ENCODE data around the gene CEP57L1. TPM values are rescaled to one million over a fixed set of nuclear protein-coding genes. Genes with fewer than 3 reads are reported as not detected.

The CEP57L1 gene
- total and polyA plus RNA-seq, 2 donors (not counting 1 experiment from before 2014, with no cell fraction given) = 18.6 to 36.0 TPM

GRCh38 chr6:109052018-109052651 lies 43.2 kb upstream of the CEP57L1 start:
- Histone ChIP-seq H3K9me3 (ENCODE audit: control insufficient read depth, insufficient read depth, low read depth, low read length) (no peaks in the 10 kb centered on the region), H3K9ac (ENCODE audit: insufficient read depth, low read length) (no peak overlapping the region), H3K27ac (ENCODE audit: insufficient read depth, low read length) (no peak overlapping the region), H3K4me3 (replicated peaks in 1 of 4; ENCODE audit: control extremely low read depth in 1 of 4, insufficient read depth in 1 of 4, low read depth in 3 of 4, low read length in 4 of 4) (no peak overlapping the region), H3K79me2 (ENCODE audit: control insufficient read depth, insufficient read depth, low read length) (no peaks in the 10 kb centered on the region), H4K20me1 (ENCODE audit: control insufficient read depth, extremely low read depth, insufficient read depth, low read length) (no peaks in the 10 kb centered on the region), H3K4me1 (ENCODE audit: control insufficient read depth, extremely low read depth, insufficient read depth, low read length) (no peaks in the 10 kb centered on the region), H2AFZ (ENCODE audit: low read length) (no peak overlapping the region), H3K4me2 (ENCODE audit: extremely low read depth, insufficient read depth, low read length) (no peak overlapping the region), H3K36me3 (ENCODE audit: control insufficient read depth, insufficient read depth, low read length) (no peaks in the 10 kb centered on the region), H3K27me3 (ENCODE audit: control insufficient read depth, insufficient read depth, low read length) (no peaks in the 10 kb centered on the region)
- TF ChIP-seq CTCF (conservative IDR thresholded peaks at IDR 0.05 in 1 of 2, IDR thresholded peaks at IDR 0.05 in 1 of 2; ENCODE audit: low read depth in 1 of 2, low read length in 2 of 2) (no peak), EZH2 (IDR thresholded peaks at IDR 0.05; ENCODE audit: low read length, missing control alignments) (no peak)
- DNase-seq (ENCODE audit: low read depth in 2 of 2) = no peak

GRCh38 chr6:109052852-109053251 lies 42.5 kb upstream of the CEP57L1 start:
- no peaks in the 10 kb centered on the region for H4K20me1 ChIP-seq (ENCODE audit: control insufficient read depth, extremely low read depth, insufficient read depth, low read length)
- no peak for DNase-seq (ENCODE audit: low read depth in 2 of 2)
- no peak overlapping the region for H3K4me3 ChIP-seq (replicated peaks in 1 of 4; ENCODE audit: control extremely low read depth in 1 of 4, insufficient read depth in 1 of 4, low read depth in 3 of 4, low read length in 4 of 4)
- H3K36me3 ChIP-seq (ENCODE audit: control insufficient read depth, insufficient read depth, low read length) = no peaks in the 10 kb centered on the region
- no peak for TF ChIP-seq CTCF (conservative IDR thresholded peaks at IDR 0.05 in 1 of 2, IDR thresholded peaks at IDR 0.05 in 1 of 2; ENCODE audit: low read depth in 1 of 2, low read length in 2 of 2)
- no peaks in the 10 kb centered on the region for H3K4me1 ChIP-seq (ENCODE audit: control insufficient read depth, extremely low read depth, insufficient read depth, low read length)
- no peak overlapping the region for H3K27ac ChIP-seq (ENCODE audit: insufficient read depth, low read length)
- no peak overlapping the region for H3K4me2 ChIP-seq (ENCODE audit: extremely low read depth, insufficient read depth, low read length)
- no peaks in the 10 kb centered on the region for H3K27me3 ChIP-seq (ENCODE audit: control insufficient read depth, insufficient read depth, low read length)
- H3K9me3 ChIP-seq (ENCODE audit: control insufficient read depth, insufficient read depth, low read depth, low read length) = no peaks in the 10 kb centered on the region
- H3K9ac ChIP-seq (ENCODE audit: insufficient read depth, low read length) = no peak overlapping the region
- H3K79me2 ChIP-seq (ENCODE audit: control insufficient read depth, insufficient read depth, low read length) = no peaks in the 10 kb centered on the region
- no peak overlapping the region for H2AFZ ChIP-seq (ENCODE audit: low read length)

DNA sequence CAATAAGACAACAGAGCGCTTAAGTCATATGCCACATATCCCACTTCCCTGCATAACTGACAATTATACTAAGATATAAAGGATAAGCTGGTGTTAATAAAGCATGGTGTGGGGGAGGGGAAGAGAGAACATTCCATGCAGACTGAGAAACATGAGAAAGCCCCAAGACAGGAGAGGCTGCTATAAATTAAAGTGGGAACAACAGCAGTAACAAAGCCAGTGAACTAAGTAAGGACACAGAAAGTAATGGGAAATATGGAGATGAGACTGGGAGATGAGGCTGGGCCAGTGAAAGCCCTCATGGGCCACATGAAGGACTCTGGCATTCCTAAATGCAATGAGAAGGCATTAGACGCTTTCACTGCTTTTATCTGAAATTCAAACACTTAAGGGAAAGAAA lies 42.0 kb upstream of the CEP57L1 start:
- H3K79me2 ChIP-seq (ENCODE audit: control insufficient read depth, insufficient read depth, low read length) = no peaks in the 10 kb centered on the region
- no peak overlapping the region for H3K4me2 ChIP-seq (ENCODE audit: extremely low read depth, insufficient read depth, low read length)
- H3K4me3 ChIP-seq (replicated peaks in 1 of 4; ENCODE audit: control extremely low read depth in 1 of 4, insufficient read depth in 1 of 4, low read depth in 3 of 4, low read length in 4 of 4) = no peak overlapping the region
- no peaks in the 10 kb centered on the region for H3K4me1 ChIP-seq (ENCODE audit: control insufficient read depth, extremely low read depth, insufficient read depth, low read length)
- TF ChIP-seq EZH2 (IDR thresholded peaks at IDR 0.05; ENCODE audit: low read length, missing control alignments) (no peak), CTCF (conservative IDR thresholded peaks at IDR 0.05 in 1 of 2, IDR thresholded peaks at IDR 0.05 in 1 of 2; ENCODE audit: low read depth in 1 of 2, low read length in 2 of 2) (no peak)
- no peak overlapping the region for H3K27ac ChIP-seq (ENCODE audit: insufficient read depth, low read length)
- no peak for DNase-seq (ENCODE audit: low read depth in 2 of 2)
- no peaks in the 10 kb centered on the region for H4K20me1 ChIP-seq (ENCODE audit: control insufficient read depth, extremely low read depth, insufficient read depth, low read length)
- H3K36me3 ChIP-seq (ENCODE audit: control insufficient read depth, insufficient read depth, low read length) = no peaks in the 10 kb centered on the region
- H3K9ac ChIP-seq (ENCODE audit: insufficient read depth, low read length) = no peak overlapping the region
- no peak overlapping the region for H2AFZ ChIP-seq (ENCODE audit: low read length)
- H3K9me3 ChIP-seq (ENCODE audit: control insufficient read depth, insufficient read depth, low read depth, low read length) = no peaks in the 10 kb centered on the region
- no peaks in the 10 kb centered on the region for H3K27me3 ChIP-seq (ENCODE audit: control insufficient read depth, insufficient read depth, low read length)

All from fibroblast of lung (primary cell).